ENCODE measurements around the gene PPP1R15B. TPM values are rescaled to one million over a fixed set of nuclear protein-coding genes. Genes with fewer than 3 reads are reported as not detected.

PPP1R15B gene
- total and polyA plus RNA-seq, 2 donors (not counting 1 experiment from before 2014, with no cell fraction given): 65.7 to 137 TPM

DNA sequence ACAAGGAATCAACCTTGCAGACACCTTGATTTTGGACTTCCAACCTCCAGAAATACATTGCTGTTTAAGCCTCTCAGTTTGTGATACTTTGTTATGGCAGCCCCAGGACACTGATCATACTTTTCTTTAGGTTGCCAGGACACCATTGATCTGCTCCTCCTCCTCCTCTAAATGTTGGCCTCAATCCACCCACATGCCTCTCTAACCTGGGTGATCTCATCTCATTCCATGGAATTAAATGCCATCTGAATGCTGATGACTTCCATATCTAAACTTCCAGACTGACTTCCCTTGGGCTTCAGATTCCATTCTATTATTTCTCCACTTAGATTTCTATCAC lies 7.4 kb upstream of the PPP1R15B start:
- no peak overlapping the region for H3K4me3 ChIP-seq (ENCODE audit: control extremely low read depth in 1 of 5, extremely low read depth in 1 of 5, insufficient read depth in 1 of 5, low read depth in 2 of 5, low read length in 4 of 5)
- peaks cover 0 to 4% (median 0%) of the 10 kb centered on the region in 3 donors for H3K9me3 ChIP-seq (ENCODE audit: control extremely low read depth in 1 of 3, control insufficient read depth in 2 of 3, insufficient read depth in 1 of 3, low read length in 2 of 3)
- Mint-ChIP-seq H3K27ac (peak overlapping the region; percentile 86), H3K27me3 (no peaks in the 10 kb centered on the region), H3K4me3 (no peak overlapping the region), H3K9me3 (ENCODE audit: insufficient read depth) (no peaks in the 10 kb centered on the region), H3K4me1 (peaks cover 41% of the 10 kb centered on the region)
- intact Hi-C loops (cut with micrococcal nuclease): loop anchor here (5.0 kb wide), 1 partner anchor 33 kb away; no protein-coding TSS in a partner anchor
- ATAC-seq (ENCODE audit: low read depth) (no peak), DNase-seq (no peak)
- no peak overlapping the region for H3K4me2 ChIP-seq (replicated peaks; ENCODE audit: low read depth, low read length, poor library complexity, severe bottlenecking)
- H3K27ac ChIP-seq (ENCODE audit: low read length in 2 of 2): peak overlapping the region in 1 of 2 donors; percentile 42
- H4K20me1 ChIP-seq (ENCODE audit: control insufficient read depth, insufficient read depth, low read length, poor library complexity, severe bottlenecking): no peaks in the 10 kb centered on the region
- no peak for TF ChIP-seq EZH2 (IDR thresholded peaks at IDR 0.05; ENCODE audit: borderline replicate concordance, insufficient read depth, low read depth, low read length, poor library complexity, severe bottlenecking)
- TF ChIP-seq, protein P1, sequence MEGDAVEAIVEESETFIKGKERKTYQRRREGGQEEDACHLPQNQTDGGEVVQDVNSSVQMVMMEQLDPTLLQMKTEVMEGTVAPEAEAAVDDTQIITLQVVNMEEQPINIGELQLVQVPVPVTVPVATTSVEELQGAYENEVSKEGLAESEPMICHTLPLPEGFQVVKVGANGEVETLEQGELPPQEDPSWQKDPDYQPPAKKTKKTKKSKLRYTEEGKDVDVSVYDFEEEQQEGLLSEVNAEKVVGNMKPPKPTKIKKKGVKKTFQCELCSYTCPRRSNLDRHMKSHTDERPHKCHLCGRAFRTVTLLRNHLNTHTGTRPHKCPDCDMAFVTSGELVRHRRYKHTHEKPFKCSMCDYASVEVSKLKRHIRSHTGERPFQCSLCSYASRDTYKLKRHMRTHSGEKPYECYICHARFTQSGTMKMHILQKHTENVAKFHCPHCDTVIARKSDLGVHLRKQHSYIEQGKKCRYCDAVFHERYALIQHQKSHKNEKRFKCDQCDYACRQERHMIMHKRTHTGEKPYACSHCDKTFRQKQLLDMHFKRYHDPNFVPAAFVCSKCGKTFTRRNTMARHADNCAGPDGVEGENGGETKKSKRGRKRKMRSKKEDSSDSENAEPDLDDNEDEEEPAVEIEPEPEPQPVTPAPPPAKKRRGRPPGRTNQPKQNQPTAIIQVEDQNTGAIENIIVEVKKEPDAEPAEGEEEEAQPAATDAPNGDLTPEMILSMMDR (IDR thresholded peaks at IDR 0.05): no peak
- peaks cover 22 to 23% of the 10 kb centered on the region in 2 donors for H3K4me1 ChIP-seq (ENCODE audit: control insufficient read depth in 2 of 2, insufficient read depth in 2 of 2, low read length in 2 of 2)
- no peaks in the 10 kb centered on the region for H3K79me2 ChIP-seq (ENCODE audit: control insufficient read depth, insufficient read depth, low read length)
- CTCF ChIA-PET: interaction anchor here (1.2 to 3.6 kb wide), 5 partner anchors 12 to 87 kb away, joined by 3 to 19 read pairs (median 5); no protein-coding TSS in a partner anchor
- POLR2A ChIA-PET: interaction anchor here (0.9 kb wide), 1 partner anchor 75 kb away, joined by 3 read pairs; the partner anchor contains the start of gene PIK3C2B
- no peak overlapping the region for H3K9ac ChIP-seq (ENCODE audit: low read length)
- no peaks in the 10 kb centered on the region for H3K27me3 ChIP-seq (replicated peaks in 1 of 4; ENCODE audit: control extremely low read depth in 1 of 4, control insufficient read depth in 3 of 4, insufficient read depth in 4 of 4, low read length in 3 of 4)
- H3K36me3 ChIP-seq (replicated peaks in 1 of 2; ENCODE audit: control extremely low read depth in 1 of 2, control insufficient read depth in 1 of 2, extremely low read depth in 1 of 2, insufficient read depth in 2 of 2, low read length in 1 of 2): peaks cover 0 to 21% of the 10 kb centered on the region in 2 experiments
- no peak overlapping the region for H2AFZ ChIP-seq (ENCODE audit: insufficient read depth, low read depth, low read length, poor library complexity, severe bottlenecking)
